Measurements from ENCODE around the gene LILRB2. TPM values are rescaled to one million over a fixed set of nuclear protein-coding genes. Genes with fewer than 3 reads are reported as not detected.

Gene LILRB2
- total and polyA plus RNA-seq, 2 donors (not counting 3 experiments of a cell fraction or from before 2014, with no cell fraction given), result not detected

GRCh38 chr19:54311486-54311885 lies 30.6 kb upstream of the LILRB2 start:
- CTCF ChIA-PET, result no interaction called here
- FAIRE-seq, result no peak

More at GRCh38 chr19:54311486-54311885, 30.6 kb upstream of the LILRB2 start:
- no peaks in the 10 kb centered on the region for H3K9me3 ChIP-seq (replicated peaks; ENCODE audit: control insufficient read depth, insufficient read depth, low read length)
- H3K79me2 ChIP-seq (ENCODE audit: control insufficient read depth, insufficient read depth, low read length), result no peaks in the 10 kb centered on the region
- intact Hi-C loops (cut with micrococcal nuclease), result no loop called here
- H4K20me1 ChIP-seq (replicated peaks; ENCODE audit: control insufficient read depth, extremely low read depth, insufficient read depth, low read length), result no peaks in the 10 kb centered on the region
- no peaks in the 10 kb centered on the region for H3K36me3 ChIP-seq (ENCODE audit: control insufficient read depth in 2 of 2, extremely low read depth in 1 of 2, insufficient read depth in 2 of 2, low read length in 2 of 2)
- no peak overlapping the region for H2AFZ ChIP-seq (ENCODE audit: low read depth, low read length)
- POLR2A ChIA-PET, result no interaction called here
- H3K9me1 ChIP-seq (replicated peaks; ENCODE audit: control insufficient read depth, extremely low read depth, insufficient read depth, low read length), result no peaks in the 10 kb centered on the region
- BruUV-seq (replicated peaks), result no TSS peak
- no peak overlapping the region for H3K4me2 ChIP-seq (ENCODE audit: insufficient read depth, low read length)
- no peak overlapping the region for H3K4me3 ChIP-seq (replicated peaks in 1 of 3; ENCODE audit: insufficient read depth in 1 of 3, low read depth in 1 of 3, low read length in 3 of 3)
- no peak overlapping the region for H3K27ac ChIP-seq (ENCODE audit: insufficient read depth, low read depth, low read length)
- no peak for DNase-seq (ENCODE audit: low read depth, low spot score)
- dilution Hi-C loops (cut with MboI; ENCODE audit: extremely low pct_ligation_motif_present, low sequenced_read_pairs), result no loop called here
- no peak overlapping the region for H3K9ac ChIP-seq (replicated peaks; ENCODE audit: extremely low read depth, insufficient read depth, low read length)
- no peaks in the 10 kb centered on the region for H3K27me3 ChIP-seq (ENCODE audit: control insufficient read depth in 2 of 2, insufficient read depth in 2 of 2, low read length in 2 of 2)
- H3K4me1 ChIP-seq (ENCODE audit: control insufficient read depth, extremely low read depth, insufficient read depth, low read length), result no peaks in the 10 kb centered on the region
- no peak for TF ChIP-seq CTCF (IDR thresholded peaks at IDR 0.05; ENCODE audit: extremely low read depth in 1 of 2, insufficient read depth in 1 of 2, low read depth in 1 of 2, low read length in 2 of 2)
- no peak for TF ChIP-seq POLR2AphosphoS5 (IDR thresholded peaks at IDR 0.05; ENCODE audit: insufficient read depth, low read depth, low read length)
- TF ChIP-seq MAX (IDR thresholded peaks at IDR 0.05; ENCODE audit: insufficient read depth, insufficient read length), result no peak

Data from endothelial cell of umbilical vein (primary cell).